Measurements from ENCODE around the gene FANCB. TPM values are rescaled to one million over a fixed set of nuclear protein-coding genes. Genes with fewer than 3 reads are reported as not detected.

Gene FANCB
- polyA plus RNA-seq, 1 donor: 5.5 TPM

GRCh38 chrX:14837155-14837554, 35.7 kb downstream of the FANCB start:
- DNase-seq: no peak

- no peak for DNase-seq
These were observed 40.3 kb downstream of the FANCB start for GRCh38 chrX:14832586-14832985.

GRCh38 chrX:14832151-14832550, 40.7 kb downstream of the FANCB start:
- DNase-seq: no peak

- DNase-seq: no peak
These were observed 43.2 kb downstream of the FANCB start for GRCh38 chrX:14829643-14830042.

GRCh38 chrX:14826319-14826718, 46.5 kb downstream of the FANCB start:
- no peak for DNase-seq

GRCh38 chrX:14825851-14826250, 47.0 kb downstream of the FANCB start:
- DNase-seq: no peak

- no peak for DNase-seq
These were observed 53.1 kb downstream of the FANCB start for GRCh38 chrX:14819769-14820168.

- no peak for DNase-seq
These were observed 55.3 kb downstream of the FANCB start for GRCh38 chrX:14817571-14817970.

GRCh38 chrX:14802943-14803710, 69.7 kb downstream of the FANCB start:
- no peak for DNase-seq

GRCh38 chrX:14801136-14801535, 71.7 kb downstream of the FANCB start:
- no peak for DNase-seq

- DNase-seq: no peak
These were observed 74.0 kb downstream of the FANCB start for GRCh38 chrX:14798805-14799397.

Other genes with a start within 250 kb of the FANCB start
- 31.5 TPM for gene MOSPD2, start 352 bp upstream of the FANCB start, polyA plus RNA-seq (ENCODE audit: insufficient read length)

Data from left kidney (tissue), 2 donors.